K562 treated with DMSO at 1 percent for 12 hours (cell line): Measurements from ENCODE around the gene MRPL20. TPM values are rescaled to one million over a fixed set of nuclear protein-coding genes. Genes with fewer than 3 reads are reported as not detected.

ENCODE experiments used
- total RNA-seq: library from RNA; unstranded; fragments of 300-600 nt; gene quantifications from 2 replicates; pipeline ENCODE4 v1.2.3, GENCODE V29; 2022; ENCODE audit not compliant: insufficient read depth

MRPL20 gene
- 103 and 150 TPM in 2 replicates for total RNA-seq

DNA sequence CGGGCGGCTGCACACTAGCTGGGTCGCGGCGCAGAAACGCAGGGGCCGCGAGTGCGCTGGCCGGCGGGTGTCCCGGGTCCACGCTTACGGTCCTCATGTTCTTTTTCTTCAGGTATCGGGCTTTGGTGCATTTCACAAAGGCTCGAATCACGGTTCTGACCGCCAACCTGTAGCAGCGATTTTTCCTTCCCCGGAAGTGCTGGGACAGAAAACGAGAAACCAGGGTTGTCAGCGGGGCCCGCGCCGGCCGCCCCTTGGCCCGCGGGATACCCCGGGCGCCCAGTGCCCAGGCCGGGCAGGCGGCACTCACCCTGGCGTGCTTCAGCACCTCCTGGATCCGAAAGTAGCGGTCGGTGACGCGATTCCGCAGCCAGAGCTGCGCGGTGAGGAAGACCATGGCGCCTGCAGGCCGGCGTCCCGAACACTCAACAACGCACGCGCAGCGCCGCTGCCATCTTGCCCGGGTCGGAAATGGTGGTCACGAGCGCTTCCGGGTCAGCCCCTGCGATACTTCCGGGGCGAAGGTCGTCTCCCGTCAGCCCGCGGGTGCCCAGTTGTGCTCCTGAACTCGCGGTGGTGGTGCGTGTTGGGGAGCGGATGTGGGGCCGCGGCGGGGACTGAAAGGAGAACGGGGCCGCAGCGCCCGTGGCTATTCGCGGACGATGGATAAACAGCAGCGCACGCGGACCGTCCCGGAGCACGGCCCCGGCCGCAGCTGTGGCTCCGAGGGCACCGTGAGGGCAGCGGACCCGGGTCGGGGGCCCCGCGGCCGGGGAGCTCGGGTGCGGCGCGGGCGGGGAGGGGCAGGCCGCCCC lies at the start of gene MRPL20:
TSS of gene MRPL20 (minus strand) at position 473 of the 815 bp plus-strand sequence. CDS start at position 397, 76 bp downstream.

DNA sequence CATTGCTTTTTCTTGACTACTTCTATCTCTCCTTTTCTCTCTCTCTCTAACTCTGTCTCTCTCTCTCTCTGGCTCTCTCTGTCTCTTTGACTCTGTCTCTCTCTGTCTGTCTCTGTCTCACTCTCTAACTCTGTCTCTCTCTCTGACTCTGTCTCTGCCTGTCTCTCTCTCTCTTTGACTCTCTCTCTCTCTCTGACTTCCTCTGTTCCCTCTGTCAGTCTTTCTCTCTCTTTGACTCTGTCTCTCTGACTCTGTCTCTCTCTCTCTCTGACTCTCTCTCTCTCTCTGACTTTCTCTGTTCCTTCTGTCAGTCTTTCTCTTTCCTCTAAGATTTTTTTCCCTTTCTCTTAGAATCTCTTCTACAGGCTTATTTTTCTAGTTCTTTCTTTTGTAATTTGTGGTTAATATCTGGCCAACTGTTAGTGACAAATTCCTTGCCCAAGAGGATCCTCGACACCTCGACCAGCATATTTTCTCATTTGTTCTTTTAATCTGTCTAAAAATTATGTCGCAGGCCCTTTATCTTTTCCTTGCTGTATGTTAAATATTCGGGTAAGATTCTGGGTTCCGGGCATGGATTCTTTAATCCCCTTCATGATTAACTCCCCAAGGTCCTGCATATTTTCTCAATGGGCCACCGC lies 42.1 kb upstream of the MRPL20 start, which contains the start of gene ATAD3C:
TSS of gene ATAD3C (plus strand) at position 591 of the 641 bp plus-strand sequence. CDS start 995 bp downstream, outside the sequence.

DNA sequence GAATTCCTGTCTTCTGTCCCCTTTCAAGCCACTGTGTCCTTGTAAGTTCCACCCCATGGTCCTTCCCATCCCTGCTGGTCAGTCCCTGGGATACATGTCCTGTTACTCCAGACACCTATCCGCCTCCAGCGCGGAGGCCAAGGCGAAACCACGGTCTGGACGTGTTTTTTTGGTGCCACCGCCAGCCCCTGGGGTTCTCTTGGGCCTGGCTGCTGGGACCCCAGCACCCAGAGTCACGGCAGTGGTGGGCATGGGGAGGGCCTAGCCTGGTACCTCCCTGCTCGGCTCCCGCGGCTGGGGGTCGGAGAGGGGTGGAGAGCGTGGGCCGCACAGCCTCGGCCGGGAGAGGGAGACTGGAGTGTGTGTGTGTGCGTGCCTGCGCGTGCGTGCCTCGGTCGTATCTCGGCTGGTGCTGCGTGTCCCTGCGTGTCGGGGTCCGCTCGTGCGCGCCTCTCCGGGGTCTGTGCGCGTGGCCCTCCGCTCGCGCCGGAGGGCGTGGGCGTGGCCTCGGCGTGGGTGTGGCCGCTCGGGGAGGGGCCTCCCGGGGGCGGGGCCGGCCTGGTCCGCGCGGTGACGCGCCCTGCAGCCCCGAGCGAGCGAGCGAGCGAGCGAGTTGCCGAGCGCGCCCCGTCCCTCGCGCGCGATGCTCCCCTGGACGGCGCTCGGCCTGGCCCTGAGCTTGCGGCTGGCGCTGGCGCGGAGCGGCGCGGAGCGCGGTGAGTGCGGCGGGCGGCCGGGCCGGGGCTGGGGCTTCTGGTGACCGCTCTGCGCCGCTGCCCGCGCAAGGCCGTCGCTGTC lies 28.2 kb upstream of the MRPL20 start, which contains the start of gene VWA1:
TSS of gene VWA1 (plus strand) at position 585 of the 798 bp plus-strand sequence. CDS start at position 644, 59 bp downstream.

DNA sequence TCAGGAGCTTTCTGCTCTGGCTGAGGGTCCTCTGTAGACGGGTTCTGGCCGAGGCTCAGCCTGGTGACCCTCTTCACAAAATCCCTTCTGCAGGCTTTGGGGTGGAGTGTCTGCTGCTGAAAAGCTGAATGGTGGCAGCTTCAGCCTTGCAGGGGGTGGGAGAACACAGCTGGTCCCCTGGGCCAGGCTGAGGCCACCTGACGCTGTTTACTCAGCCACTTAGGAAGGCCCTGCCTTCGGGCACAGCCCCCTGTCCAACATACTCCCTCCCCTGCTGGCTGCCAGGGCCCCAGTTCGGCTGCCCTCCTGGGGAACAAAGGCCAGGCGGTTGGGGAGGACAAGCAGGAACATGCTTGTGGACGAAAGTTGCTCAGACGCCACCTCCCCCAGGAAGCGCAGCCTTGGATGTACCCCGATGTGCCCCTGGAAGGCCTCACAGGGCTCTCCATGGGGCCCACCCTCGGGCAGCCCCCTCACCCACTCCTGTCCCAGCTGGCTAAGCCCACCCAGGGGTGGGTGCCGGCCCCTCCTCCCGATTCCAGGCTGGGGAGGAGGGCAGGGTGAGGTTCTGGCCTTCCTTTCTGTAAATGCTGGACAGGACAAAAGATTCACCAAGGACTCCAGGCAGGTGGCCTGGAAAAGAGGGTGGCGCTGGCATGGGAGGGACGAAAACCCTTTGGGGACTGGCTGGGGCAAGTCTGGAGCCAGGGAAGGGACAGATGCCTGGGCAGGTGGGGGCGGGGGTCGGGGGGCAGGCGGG lies 14.2 kb upstream of the MRPL20 start, which contains the start of gene ANKRD65:
TSS of gene ANKRD65 (minus strand) at position 130 of the 760 bp plus-strand sequence. CDS start 271 bp downstream, outside the sequence.

DNA sequence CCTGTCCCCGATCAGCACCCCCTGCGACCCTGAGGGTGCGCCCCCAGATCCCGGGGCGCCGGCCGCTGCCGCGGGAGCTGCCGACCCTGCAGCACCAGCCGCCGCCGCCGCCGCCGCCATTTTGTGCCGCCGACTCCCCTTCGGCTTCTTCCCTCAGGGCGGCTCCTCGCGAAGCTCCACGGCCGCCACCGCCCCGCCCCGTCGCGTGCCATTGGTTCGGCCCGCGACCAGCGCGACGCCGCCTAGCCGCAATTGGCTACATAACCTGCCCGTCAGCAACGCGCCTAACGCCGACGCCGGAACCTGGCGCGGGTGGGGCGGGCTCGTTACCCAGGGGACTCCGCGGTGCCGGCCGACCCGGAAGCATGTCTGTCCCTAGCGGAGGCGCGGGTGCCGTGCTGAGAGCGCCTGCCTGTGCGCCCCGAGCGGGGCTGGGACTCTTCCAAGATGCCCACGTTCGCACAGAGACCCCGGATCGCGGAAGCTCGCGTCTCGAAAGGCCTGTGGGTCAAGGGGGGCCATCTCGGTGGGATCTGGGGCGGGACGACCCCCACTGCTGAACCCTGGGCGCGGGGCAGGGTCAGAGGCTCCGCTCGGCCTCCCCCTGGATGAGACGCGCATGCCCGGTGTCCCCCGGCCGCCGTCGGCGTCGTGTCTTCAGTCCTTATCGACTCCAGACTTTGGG lies 7.8 kb downstream of the MRPL20 start, which contains the start of gene CCNL2:
TSS of gene CCNL2 (minus strand) at position 149 of the 685 bp plus-strand sequence. CDS start at position 120, 29 bp downstream.

DNA sequence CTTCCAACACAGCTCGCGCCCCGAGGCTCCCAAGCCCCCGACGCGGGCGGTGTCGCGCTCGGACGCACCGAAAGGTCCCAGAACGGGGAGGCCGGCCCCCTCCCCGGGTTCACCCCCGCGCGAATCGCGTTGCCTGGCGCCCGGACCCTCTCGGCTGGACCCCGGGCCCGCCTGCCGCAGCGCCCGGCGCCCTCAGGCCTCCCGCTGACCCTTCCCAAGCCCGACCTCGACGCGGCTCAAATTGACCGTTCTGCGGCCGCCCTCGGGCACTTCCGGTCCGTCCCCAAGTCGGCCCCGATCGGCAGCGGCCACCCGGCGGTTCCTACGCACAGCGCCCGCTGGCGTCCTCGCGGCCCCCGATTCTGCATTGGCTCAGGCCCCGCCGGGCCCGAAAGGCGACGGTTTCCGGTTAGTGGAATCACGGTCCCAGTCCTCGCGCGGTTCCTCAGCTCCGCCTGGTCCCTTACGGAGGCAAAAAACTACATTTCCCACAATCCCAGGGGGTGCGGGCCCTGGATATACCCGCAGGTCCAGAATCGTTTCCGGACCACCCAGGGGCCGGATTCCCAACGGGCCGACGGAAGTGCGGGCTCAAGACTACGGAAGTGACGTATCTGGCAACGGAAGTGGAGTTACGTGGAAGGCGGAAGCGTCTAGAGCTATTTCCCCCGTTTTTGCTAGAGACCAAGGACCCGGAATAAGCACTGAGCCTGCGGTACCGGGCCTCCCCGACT lies 32.0 kb downstream of the MRPL20 start, which contains the start of gene AURKAIP1:
TSS of gene AURKAIP1 (minus strand) at position 279 of the 734 bp plus-strand sequence. CDS start 451 bp downstream, outside the sequence.

DNA sequence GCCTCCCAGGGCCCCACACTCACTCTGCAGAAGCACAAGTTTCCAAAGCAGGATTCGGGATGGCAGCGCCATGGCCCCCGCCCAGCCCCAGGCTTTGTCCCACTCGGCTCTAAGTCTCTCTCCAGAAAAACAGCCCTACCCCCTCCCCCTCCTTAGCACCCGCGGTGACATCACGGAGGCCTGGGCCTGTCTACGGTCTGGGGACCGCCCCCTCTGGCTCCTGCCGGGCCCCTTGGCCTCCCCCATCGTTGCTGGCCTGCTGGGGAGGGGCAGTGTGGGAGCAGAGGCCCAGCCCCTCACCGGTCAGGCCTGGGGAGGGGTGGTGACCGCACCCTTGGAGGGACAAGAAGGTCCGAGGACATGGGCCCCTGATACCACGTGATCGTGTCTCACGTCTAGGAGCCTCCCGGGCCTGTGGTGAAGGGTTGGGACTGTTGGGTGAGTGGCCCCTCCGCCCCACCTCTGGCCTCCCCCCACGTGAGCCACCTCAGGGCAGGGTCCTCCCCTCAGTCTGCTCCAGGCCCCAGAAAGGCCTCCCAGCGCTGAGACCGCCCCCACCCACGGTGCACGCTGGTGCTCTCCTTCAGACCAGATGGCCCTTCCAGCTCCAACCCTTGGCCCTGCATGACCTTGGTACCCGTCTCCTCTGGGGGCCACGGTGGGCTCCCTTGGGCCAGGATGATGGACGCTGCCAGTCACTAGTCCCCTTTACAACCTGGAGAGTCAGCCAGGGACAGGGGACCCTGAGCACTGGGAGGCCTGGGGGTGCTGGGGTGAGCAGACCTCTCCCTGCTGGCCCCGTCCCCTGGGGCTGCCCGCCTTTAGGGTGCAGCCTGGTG lies 48.4 kb downstream of the MRPL20 start, which contains the start of gene MXRA8:
TSS of gene MXRA8 (minus strand) at position 123 of the 839 bp plus-strand sequence. CDS start at position 72, 51 bp downstream.

Other genes starting within 250 kb of the MRPL20 start
- not detected in 2 replicates for gene TTLL10, start 233.4 kb downstream of the MRPL20 start, total RNA-seq
- not detected in 2 replicates for gene TNFRSF18, start 200.7 kb downstream of the MRPL20 start, total RNA-seq
- gene TNFRSF4, start 193.1 kb downstream of the MRPL20 start, total RNA-seq: not detected in 2 replicates
- 225 and 241 TPM in 2 replicates for gene SDF4, start 175.3 kb downstream of the MRPL20 start, total RNA-seq
- 10.9 and 12.4 TPM in 2 replicates for gene B3GALT6, start 175.1 kb downstream of the MRPL20 start, total RNA-seq
- 1.5 TPM in 1 of 2 replicates, not detected in the other for gene C1QTNF12, start 160.6 kb downstream of the MRPL20 start, total RNA-seq
- 113 and 137 TPM in 2 replicates for gene UBE2J2, start 133.4 kb downstream of the MRPL20 start, total RNA-seq
- 1.6 and 1.8 TPM in 2 replicates for gene SCNN1D, start 126.9 kb downstream of the MRPL20 start, total RNA-seq
- 32.4 and 42.0 TPM in 2 replicates for gene ACAP3, start 99.4 kb downstream of the MRPL20 start, total RNA-seq
- 55.4 and 63.1 TPM in 2 replicates for gene PUSL1, start 98.7 kb downstream of the MRPL20 start, total RNA-seq
- gene INTS11, start 82.6 kb downstream of the MRPL20 start, total RNA-seq: 176 and 179 TPM in 2 replicates
- gene CPTP, start 82.5 kb downstream of the MRPL20 start, total RNA-seq: 25.3 and 37.2 TPM in 2 replicates
- gene TAS1R3, start 76.0 kb downstream of the MRPL20 start, total RNA-seq: 0.51 and 0.98 TPM in 2 replicates
- 71.5 and 80.2 TPM in 2 replicates for gene DVL1, start 57.9 kb downstream of the MRPL20 start, total RNA-seq
- 9.5 and 9.6 TPM in 2 replicates for gene MXRA8, start 48.7 kb downstream of the MRPL20 start, total RNA-seq
- 226 and 364 TPM in 2 replicates for gene AURKAIP1, start 32.1 kb downstream of the MRPL20 start, total RNA-seq
- gene CCNL2, start 8.0 kb downstream of the MRPL20 start, total RNA-seq: 73.7 and 213 TPM in 2 replicates
- not detected in 2 replicates for gene ANKRD65, start 14.0 kb upstream of the MRPL20 start, total RNA-seq
- gene VWA1, start 28.4 kb upstream of the MRPL20 start, total RNA-seq: 12.1 and 22.7 TPM in 2 replicates
- gene ATAD3C, start 42.4 kb upstream of the MRPL20 start, total RNA-seq: not detected in 2 replicates
- gene ATAD3B, start 64.5 kb upstream of the MRPL20 start, total RNA-seq: 19.0 and 23.1 TPM in 2 replicates
- 71.8 and 72.2 TPM in 2 replicates for gene ATAD3A, start 104.9 kb upstream of the MRPL20 start, total RNA-seq
- gene TMEM240, start 133.3 kb upstream of the MRPL20 start, total RNA-seq: 1.6 and 1.7 TPM in 2 replicates
- 203 and 237 TPM in 2 replicates for gene SSU72, start 167.6 kb upstream of the MRPL20 start, total RNA-seq
- 3.6 and 3.9 TPM in 2 replicates for gene FNDC10, start 192.8 kb upstream of the MRPL20 start, total RNA-seq
- 72.4 and 77.8 TPM in 2 replicates for gene MIB2, start 208.2 kb upstream of the MRPL20 start, total RNA-seq
- gene MMP23B, start 224.9 kb upstream of the MRPL20 start, total RNA-seq: 1.3 and 3.8 TPM in 2 replicates